Activated naive CD4-positive, alpha-beta T cell treated with anti-CD3 and anti-CD28 coated beads, Interleukin-2, amount 10 ng/mL, durations not matched to agents 5 hours and 36 hours (primary cell): Measurements from ENCODE around the gene CDC23. TPM values are rescaled to one million over a fixed set of nuclear protein-coding genes. Genes with fewer than 3 reads are reported as not detected.

ENCODE experiments used
- total RNA-seq, 2 experiments: library from RNA; stranded (reverse); gene quantifications; one replicate each; pipeline ENCODE4 v1.2.3, GENCODE V29; 2021

The CDC23 gene, protein sequence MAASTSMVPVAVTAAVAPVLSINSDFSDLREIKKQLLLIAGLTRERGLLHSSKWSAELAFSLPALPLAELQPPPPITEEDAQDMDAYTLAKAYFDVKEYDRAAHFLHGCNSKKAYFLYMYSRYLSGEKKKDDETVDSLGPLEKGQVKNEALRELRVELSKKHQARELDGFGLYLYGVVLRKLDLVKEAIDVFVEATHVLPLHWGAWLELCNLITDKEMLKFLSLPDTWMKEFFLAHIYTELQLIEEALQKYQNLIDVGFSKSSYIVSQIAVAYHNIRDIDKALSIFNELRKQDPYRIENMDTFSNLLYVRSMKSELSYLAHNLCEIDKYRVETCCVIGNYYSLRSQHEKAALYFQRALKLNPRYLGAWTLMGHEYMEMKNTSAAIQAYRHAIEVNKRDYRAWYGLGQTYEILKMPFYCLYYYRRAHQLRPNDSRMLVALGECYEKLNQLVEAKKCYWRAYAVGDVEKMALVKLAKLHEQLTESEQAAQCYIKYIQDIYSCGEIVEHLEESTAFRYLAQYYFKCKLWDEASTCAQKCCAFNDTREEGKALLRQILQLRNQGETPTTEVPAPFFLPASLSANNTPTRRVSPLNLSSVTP
- total RNA-seq: 10 to 100 TPM; 23.8 to 25.4 TPM

GRCh38 chr5:138213161-138214029 is at the start of gene CDC23:
Gene CDC23, minus strand, starts transcription at chr5:138213323. Its CDS starts 11 bp downstream, at chr5:138213312.

DNA sequence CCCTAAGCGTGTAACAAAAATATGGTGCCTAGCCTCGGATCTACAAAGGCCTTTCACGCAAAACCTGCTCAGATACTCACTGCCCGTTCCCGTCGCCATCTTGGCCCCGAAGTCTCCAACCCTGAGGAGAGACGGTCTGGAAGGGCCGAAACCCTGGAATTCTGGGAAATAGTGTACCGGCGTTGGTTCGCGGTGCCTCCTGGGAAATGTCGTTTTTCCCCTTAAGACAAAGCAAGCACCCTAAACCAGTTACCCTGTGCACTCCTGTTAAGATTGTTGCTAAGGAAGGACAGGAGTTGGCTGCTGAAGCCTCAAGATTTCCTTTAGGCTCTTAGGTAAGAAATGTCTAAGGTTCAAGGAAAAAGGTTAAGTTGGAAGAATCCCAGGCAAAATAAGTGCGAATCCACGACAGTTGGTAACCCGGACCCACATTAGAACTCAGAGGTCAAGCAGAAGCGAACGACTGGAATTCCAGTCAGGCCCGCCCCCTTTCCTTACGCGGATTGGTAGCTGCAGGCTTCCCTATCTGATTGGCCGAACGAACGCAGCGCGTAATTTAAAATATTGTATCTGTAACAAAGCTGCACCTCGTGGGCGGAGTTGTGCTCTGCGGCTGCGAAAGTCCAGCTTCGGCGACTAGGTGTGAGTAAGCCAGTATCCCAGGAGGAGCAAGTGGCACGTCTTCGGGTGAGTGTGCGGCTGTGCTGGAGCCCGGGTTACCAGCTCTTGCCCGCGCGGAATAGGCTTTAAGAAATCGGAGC is 34.4 kb downstream of the CDC23 start, which contains the start of the genes BRD8 and KIF20A:
Gene BRD8, minus strand, starts transcription at position 115 of the 761 bp plus-strand sequence. Its CDS starts 16 bp downstream, at position 99.
Gene KIF20A, plus strand, starts transcription at position 597 of the 761 bp plus-strand sequence. CDS start 569 bp downstream, outside the sequence.

GRCh38 chr5:138138949-138139780 is 74.0 kb downstream of the CDC23 start, which contains the start of gene NME5:
Gene NME5, minus strand, starts transcription at chr5:138139428. Its CDS starts 648 bp downstream, at chr5:138138780.

Other genes starting within 250 kb of the CDC23 start
- gene FAM13B, start 180.2 kb downstream of the CDC23 start, total RNA-seq: 10 to 100 TPM; 29.6 to 33.9 TPM
- gene WNT8A, start 129.3 kb downstream of the CDC23 start, total RNA-seq: not detected
- gene NME5, start 73.9 kb downstream of the CDC23 start, total RNA-seq: not detected
- 10 to 100 TPM; 62.6 to 65.0 TPM for gene BRD8, start 34.7 kb downstream of the CDC23 start, total RNA-seq
- 10 to 100 TPM; 43.4 to 44.9 TPM for gene KIF20A, start 34.2 kb downstream of the CDC23 start, total RNA-seq
- under 1 TPM in 1 of 2 experiments, not detected in 1; 0.17 TPM for gene GFRA3, start 61.3 kb upstream of the CDC23 start, total RNA-seq
- gene CDC25C, start 118.5 kb upstream of the CDC23 start, total RNA-seq: 10 to 100 TPM; 10.8 to 11.1 TPM
- 10 to 100 TPM; 21.2 to 22.8 TPM for gene FAM53C, start 124.9 kb upstream of the CDC23 start, total RNA-seq
- 10 to 100 TPM; 64.1 to 66.5 TPM for gene KDM3B, start 139.4 kb upstream of the CDC23 start, total RNA-seq
- 1 to 10 TPM in 1 of 2 experiments, under 1 TPM in 1; 0.60 to 1.1 TPM for gene REEP2, start 225.7 kb upstream of the CDC23 start, total RNA-seq